ENCODE data around the gene FAM161B.
"Not testable (repeated sequence)": the region's sequence is repeated elsewhere in the genome, so short reads cannot be mapped to it uniquely, and the experiment has no call there.

FAM161B gene

GRCh38 chr14:73949752-73950734, at the start of gene FAM161B, which contains the start of gene COQ6:
TSS of gene FAM161B (minus strand) at chr14:73950094. CDS start at chr14:73950026, 68 bp downstream.
TSS of gene COQ6 (plus strand) at chr14:73950302. CDS start at chr14:73950333, 31 bp downstream.
- peak; percentile 64 to 75 for DNase-seq (ENCODE audit: low read depth in 2 of 2)

DNA sequence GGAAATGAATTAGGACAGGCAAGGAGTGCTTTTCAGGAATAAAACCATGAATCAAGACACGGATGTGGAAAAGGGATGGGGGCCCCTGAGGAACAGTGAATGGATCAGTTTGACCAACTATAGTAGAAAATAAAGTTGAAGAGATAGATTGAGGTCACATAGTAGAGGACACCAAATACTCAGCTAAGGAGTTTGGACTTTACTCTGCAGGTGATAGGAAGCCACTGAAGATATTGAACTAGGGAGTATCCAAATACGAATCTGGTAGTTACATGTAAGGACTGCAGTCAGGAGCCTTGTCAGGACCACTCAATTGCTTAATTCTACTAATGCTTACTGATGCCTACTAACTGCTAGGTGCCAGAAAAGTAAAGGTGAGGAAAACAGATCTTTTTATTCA, 48.8 kb upstream of the FAM161B start:
- no peak for DNase-seq (ENCODE audit: low read depth in 2 of 2)

DNA sequence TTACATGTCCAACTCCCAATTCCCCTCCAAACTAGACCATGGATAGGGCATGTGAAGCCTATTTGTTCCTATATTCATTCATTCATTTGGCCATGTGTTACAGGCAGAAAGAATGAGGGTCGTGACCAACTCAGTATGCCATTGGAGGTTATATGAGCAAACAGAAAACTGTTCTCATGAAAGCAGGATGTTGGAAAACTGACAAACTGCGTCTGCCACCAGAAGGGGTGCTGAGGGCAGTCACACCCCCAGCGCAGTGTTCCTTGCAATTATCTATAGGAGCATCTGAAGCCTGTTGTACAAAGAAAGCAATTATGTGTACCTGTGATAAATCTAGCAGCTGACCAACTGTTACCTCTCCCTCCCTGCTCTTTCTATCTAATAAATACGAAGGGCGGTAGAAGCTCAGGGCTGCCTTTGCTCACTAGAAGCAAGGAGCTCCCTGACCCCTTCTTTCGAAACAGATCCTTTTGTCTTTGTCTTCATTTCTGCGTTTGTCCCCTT, 48.1 kb upstream of the FAM161B start:
- DNase-seq (ENCODE audit: low read depth in 2 of 2), result no peak

- no peak for DNase-seq (ENCODE audit: low read depth in 2 of 2)
Observed at GRCh38 chr14:73997108-73997943, 47.4 kb upstream of the FAM161B start.

GRCh38 chr14:73996731-73997107, 46.8 kb upstream of the FAM161B start:
- DNase-seq (ENCODE audit: low read depth in 2 of 2), result no peak

DNA sequence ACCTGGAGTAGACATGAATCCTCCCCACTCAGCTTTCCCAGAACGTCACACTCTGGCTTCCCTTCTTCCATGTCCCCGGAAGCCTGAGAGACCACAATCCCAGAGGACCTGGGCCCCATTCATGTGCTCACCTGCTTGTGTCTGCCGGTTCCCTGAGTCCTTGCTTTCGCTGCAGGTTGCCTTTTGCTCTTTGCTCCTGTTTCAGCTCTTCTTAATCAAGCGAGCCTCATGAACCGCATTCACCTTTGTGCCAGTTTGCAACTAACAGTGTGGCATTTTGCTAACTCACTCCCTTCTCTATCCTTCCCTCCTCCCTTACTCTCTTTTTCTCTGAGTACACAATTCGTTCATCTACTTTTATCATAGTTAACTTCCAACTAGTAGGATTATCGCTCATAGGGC, 46.1 kb upstream of the FAM161B start:
- no peak for DNase-seq (ENCODE audit: low read depth in 2 of 2)

GRCh38 chr14:73994926-73995325, 45.0 kb upstream of the FAM161B start:
- DNase-seq (ENCODE audit: low read depth in 2 of 2), result not testable (repeated sequence)

GRCh38 chr14:73991092-73991491, 41.2 kb upstream of the FAM161B start:
- no peak for DNase-seq (ENCODE audit: low read depth in 2 of 2)

GRCh38 chr14:73988656-73989055, 38.8 kb upstream of the FAM161B start:
- DNase-seq (ENCODE audit: low read depth in 2 of 2), result not testable (repeated sequence)

DNA sequence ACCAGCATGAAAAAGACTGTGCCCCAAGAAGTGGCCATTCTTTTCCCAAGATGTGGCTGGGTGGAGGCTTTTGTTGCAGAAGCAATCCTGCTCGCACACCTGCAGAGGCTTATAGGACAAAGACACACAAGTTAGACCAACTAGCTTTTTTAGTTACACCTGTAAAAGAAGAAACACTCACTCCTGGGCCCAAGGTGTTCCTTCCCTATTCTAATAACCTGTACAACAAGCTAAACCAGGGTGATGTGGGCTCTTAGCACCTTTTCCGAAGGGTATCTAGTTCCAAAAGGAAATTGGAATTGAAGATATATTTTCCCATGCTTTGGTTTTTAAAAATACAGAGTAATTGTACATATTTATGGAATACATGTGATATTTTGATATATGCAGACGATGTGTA, 38.2 kb upstream of the FAM161B start:
- no peak for DNase-seq (ENCODE audit: low read depth in 2 of 2)

DNA sequence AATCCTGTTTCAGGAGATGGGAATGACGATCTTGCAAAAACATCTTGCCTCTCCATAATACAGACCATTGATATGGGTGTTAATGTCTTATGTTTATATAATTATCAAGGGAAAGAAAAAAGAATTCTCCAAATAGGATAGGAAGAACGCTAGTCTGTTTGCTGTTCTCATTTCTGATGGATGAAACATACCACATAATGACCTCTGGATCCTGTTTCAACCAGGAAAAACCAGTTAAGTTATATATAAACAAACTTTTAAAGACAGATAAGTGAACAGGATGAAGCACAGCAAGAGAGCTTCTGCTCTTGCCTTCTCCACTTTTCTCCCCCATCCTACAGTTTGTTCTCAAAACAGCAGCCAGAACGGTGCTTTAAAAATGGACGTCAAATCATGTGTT, 28.0 kb upstream of the FAM161B start:
- DNase-seq (ENCODE audit: low read depth in 2 of 2), result no peak

GRCh38 chr14:73976125-73976524, 26.2 kb upstream of the FAM161B start:
- DNase-seq (ENCODE audit: low read depth in 2 of 2), result no peak

DNA sequence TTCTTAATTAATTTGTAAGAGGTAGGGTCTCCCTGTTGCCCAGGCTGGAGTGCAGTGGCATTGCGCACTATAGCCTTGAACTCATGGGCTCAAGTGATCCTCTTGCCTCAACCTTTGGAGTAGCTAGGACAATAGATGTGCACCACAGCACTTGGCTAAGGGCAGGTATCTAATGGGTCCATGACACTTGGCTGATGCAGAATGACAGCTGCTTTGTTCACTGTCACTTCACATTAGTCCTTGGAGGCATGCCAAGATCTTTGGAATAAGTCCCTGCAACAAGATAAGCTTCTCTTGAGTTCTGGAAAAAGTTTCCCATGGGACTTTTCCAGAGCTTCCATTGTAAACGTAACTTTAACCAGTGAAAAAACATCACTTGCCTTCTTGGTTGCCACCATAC, 23.6 kb upstream of the FAM161B start:
- no peak for DNase-seq (ENCODE audit: low read depth in 2 of 2)

DNA sequence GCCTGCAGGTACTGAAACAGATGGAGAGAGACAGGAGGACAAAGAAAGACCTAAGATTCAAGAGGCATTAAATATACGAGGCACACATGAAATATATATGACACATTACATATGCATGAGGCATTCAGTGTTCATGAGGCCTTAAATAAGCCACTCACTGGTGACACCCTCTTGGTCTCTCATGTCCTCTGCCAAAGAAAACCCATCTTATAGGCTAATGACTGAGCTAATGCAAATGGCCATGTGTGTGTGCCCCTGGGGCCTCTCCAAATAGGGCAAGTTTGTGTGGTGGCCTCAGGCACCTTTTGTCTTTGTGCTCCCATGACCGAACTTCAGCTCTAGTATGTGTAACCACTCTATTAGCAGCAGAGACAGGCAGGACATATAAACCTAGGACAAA, 19.0 kb upstream of the FAM161B start:
- no peak for DNase-seq (ENCODE audit: low read depth in 2 of 2)

DNA sequence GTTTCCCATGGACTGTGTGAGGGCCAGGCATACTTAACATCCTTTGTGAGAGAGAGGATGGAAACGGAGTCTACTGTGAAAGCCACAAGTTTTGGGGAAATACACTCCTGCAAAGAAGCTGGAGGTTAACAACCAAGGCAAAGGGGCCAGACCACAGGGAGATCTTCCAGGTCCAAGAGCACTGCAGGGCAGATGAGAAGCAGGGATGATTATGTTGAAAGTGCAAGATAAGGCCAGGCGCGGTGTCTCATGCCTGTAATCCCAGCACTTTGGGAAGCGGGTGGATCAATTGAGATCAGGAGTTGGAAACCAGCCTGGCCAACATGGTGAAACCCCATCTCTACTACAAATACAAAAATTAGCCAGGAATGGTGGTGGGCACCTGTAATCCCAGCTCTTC, 15.3 kb upstream of the FAM161B start:
- DNase-seq (ENCODE audit: low read depth in 2 of 2), result no peak

GRCh38 chr14:73961192-73961591, 11.3 kb upstream of the FAM161B start:
- no peak for DNase-seq (ENCODE audit: low read depth in 2 of 2)

DNA sequence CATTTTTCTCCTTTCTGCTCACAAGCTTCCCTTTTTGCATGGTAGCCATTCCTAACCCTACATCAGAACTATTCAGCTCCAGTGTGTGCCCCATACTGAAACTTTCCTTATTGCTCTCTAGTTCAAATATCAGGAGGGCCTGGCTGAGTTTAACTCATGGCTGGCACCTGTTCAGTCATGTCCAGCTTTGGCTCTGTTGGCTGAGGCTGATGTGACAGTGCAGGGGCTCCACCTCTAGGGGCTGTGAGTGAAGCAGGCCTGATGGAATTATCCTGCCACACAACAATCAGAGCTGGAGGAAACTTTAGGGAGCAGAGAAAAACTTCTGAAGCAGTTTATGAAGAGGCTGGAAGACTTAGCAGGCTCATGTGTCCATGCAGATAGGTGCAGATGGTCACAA, 8.7 kb upstream of the FAM161B start:
- DNase-seq (ENCODE audit: low read depth in 2 of 2), result no peak

- DNase-seq (ENCODE audit: low read depth in 2 of 2), result no peak
Observed at GRCh38 chr14:73955674-73956073, 5.8 kb upstream of the FAM161B start.

GRCh38 chr14:73953731-73954130, 3.8 kb upstream of the FAM161B start:
- no peak for DNase-seq (ENCODE audit: low read depth in 2 of 2)

GRCh38 chr14:73945159-73945670, 4.7 kb downstream of the FAM161B start:
- DNase-seq (ENCODE audit: low read depth in 2 of 2), result no peak

DNA sequence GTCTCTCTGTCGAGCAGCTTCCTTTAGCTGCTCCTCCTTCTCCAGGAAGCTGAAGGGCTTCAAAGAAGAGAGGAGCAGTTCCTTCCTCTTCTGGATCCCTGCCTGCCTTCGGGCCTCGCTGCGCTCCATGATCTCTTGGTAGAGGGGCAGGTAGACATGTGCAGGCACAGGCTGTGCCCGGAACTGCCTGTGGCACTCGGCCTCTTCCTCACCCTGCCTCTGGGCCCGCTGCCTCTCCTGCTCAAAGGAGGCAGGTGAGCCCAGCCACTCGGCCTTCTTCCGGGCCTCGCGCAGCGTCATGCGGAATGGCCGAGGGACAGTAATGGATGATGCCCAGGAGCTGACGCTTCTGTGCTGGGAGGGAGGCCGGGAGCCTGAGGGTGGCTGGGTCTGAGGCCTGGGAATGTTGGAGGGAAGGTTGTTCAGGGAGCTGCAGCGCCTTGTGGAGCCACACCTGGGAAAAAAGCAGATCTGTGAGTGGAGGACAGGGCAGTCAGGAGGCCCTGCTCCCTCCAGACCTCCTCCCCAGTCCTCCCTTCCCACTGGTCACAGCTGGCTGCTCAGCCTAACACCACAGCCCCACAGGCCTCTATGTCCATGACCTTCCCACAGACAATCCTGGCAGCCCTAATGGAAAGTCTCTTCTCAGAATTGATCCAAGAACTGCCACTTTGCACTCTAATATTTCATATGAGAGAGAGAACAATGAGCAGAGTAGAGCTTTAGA, 5.3 kb downstream of the FAM161B start:
- no peak for DNase-seq (ENCODE audit: low read depth in 2 of 2)
